Measurements from ENCODE around the gene RUFY4.

The RUFY4 gene

DNA sequence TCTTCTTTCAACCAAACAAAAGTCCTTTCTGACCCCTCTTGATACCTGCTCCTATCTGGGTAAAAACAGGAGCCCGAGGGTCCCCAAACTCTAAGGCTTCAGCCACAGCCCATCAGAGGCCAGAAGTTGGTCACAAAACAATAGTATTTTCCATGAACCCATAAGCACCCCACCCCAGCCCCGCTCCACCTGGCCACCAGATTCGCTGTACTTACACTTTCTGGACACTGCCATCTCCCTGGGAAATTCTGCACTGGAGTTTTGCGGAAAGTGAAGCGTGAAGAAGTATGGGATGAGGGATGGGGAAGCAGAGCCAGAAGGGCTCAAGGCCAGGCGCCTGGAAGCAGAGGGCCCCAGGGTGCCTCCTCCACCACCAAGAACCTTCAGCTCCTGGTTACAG lies 5.2 kb upstream of the RUFY4 start:
- DNase-seq, result no peak

DNA sequence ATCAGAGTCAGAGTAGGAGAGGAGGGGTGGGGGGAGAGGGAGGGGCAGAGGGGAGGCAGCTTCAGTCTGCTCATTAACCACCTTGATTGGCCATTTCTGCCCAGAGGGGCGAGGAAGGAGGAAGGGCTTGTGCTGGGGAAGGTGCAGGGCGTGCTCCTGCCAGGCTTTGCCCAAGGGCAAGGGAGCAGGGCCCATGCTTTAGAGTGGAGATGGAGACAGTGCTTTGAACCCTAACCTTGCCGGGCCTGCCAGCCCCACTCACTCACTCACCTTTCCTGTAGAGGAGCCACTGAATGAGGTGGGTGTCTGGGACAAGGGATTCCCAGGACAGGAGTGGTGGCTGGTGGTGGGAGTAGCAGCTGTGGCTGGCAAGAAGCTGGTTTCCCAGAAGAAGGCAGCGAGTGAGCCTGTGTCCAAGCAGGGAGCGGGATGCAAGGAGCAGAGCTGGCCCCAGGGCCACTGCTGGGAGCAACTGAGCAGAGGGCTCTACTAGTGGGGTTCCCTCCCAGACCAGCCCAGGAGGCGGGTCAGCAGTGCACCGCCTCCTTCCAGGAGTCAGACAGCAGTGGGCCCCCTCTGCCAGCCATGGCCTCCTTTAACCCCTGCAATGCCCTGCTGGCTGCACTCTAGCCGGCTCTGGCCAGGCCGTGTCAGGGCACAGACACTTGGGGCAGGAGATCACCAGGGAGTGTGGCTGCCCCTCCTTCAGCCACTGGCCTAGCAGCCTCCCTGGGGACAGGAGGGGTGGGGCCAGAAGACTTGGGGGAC lies 3.6 kb upstream of the RUFY4 start:
- DNase-seq, result no peak

DNA sequence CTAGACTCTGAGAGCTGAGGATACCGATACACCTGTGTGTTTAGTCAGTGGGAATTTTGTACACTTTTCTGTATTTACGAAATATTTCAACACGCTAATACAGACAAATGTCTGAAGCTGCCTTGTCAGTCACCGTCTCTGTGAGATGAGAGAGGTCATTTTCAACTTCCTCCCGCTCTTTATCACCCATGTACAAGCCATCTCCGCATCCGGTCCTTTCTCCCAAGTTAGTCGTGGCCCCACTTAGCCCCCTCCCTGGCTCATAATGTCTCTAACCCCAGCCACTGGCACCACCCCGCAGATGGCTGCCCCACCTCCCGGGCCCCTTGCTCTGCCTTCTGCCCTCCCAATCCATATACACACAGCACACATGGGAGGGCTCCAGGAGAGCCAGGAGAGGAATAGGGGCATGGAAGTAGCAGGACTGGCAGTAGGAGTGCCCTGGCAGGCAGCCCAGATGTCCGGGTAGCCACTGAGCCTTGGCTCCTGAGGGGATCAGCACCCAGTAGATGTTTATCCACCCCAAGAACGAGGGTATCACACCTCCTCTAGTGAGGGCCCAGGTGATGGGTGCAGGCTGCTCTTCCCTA lies 2.0 kb upstream of the RUFY4 start:
- no peak for DNase-seq

DNA sequence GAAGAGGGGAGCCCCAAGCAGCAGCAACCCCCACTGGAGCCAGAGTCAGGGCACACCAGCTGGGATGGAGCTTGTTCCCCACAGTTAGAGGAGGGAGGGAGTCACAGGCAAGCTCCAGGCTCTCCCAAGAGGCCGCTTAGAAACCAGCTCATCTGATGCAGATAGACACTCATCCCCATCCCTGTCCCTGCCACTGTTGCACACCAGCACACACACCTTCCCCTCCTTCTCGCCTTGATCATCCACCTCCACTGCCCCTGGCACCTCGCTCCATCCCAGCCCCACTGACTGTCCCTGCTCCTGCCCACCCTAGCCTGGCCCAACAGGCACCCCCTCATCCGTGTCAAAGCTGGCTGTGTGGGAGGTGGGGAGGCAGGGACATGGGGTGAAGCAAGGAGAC lies 1.5 kb upstream of the RUFY4 start:
- no peak for DNase-seq

DNA sequence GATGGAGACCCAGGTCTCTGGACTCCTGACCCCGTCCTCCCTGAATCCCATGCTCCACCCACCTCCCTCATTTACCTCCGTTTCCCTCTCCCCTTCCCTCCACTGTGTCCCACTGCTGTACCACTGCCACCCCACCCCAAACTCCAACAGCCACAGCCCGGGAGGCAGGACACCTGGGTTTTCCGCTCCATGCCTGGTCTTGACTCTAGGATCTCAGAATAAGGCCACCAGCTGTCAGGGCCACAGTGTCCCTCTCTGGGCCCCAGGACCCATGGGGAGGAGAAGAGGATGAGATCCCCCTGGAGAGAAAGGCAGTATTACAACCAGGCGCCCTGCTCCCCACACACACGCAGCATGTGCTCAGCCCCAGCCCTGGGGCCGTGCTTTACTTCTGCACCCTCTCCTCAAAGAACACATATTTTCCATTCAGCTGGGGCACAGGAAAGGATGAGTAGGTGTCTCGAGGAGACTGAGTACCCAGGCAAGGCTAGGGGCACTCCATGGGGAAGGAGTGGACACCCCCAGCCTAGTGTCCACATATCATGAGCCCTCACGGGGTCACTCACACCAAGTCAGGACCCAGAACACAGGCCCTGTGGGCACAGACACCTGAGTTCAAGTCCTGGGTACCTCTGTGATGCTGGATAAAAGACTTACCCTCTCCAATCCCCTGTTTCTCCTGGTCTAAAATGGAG lies 700 bp downstream of the RUFY4 start:
- no peak for DNase-seq

DNA sequence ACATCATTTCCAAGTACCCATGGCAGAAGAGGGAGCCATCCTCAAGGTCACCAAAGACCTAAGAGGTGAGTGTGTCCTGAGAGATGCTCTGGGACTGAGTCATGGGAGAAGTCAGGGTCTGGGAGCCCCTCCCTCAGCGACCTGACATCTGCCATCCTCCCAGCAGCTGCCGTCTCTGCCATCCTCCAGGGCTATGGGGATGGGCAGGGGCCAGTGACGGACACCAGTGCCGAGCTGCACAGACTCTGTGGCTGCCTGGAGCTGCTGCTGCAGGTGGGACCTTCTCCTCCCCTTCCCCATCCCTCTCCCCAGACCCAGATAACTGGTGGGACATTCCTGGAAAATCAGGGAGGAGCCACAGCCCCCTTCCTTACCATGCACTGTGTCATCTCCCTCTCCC lies 1.5 kb downstream of the RUFY4 start:
- no peak for DNase-seq

DNA sequence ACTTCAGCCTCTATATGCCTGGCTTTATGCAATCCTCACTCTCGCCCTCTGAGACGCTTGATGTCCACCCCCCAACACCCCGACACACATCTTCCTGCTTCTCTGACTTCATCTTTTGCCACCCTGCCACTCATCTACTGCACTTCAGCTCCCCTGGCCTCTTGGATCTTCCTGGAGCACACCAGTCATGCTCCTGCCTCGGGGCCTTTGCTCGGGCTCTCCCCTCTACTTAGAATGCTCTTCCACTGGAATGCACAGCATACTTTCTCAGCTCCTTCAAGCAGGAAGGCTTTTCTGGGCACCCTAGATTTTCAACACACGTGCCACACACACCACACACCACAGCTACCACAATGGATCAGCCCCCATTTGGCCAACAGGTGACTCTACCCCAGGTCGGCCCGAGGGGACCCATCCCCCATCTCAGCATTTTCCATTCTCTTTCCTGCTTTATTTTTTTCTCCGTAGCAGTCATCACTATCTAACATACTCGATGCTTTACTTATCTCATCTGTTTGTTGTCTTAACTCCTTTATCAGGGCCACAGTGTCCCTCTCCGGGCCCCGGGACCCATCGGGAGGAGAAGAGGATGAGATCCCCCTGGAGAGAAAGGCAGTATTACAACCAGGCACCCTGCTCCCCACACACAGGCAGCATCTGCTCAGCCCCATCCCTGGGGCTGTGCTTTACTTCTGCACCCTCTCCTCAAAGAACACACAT lies 2.3 kb downstream of the RUFY4 start:
- no peak for DNase-seq

DNA sequence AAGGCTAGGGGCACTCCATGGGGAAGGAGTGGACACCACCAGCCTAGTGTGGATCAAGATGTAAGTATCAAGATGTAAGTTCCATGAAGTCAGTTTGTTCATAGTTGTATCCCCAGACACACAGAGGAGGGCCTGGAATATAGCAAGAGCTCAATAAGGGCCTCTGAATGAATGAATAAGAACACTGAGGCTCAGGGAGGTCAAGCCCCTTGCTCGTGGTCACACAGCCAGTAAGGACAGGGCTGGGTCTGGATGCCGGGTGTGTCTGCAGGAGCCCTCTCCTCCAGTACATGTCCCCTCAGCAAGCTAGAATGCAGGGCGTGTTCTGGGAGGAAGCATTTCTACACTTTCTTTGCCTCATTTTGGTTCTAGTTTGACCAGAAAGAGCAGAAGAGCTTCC lies 2.9 kb downstream of the RUFY4 start:
- no peak for DNase-seq

DNA sequence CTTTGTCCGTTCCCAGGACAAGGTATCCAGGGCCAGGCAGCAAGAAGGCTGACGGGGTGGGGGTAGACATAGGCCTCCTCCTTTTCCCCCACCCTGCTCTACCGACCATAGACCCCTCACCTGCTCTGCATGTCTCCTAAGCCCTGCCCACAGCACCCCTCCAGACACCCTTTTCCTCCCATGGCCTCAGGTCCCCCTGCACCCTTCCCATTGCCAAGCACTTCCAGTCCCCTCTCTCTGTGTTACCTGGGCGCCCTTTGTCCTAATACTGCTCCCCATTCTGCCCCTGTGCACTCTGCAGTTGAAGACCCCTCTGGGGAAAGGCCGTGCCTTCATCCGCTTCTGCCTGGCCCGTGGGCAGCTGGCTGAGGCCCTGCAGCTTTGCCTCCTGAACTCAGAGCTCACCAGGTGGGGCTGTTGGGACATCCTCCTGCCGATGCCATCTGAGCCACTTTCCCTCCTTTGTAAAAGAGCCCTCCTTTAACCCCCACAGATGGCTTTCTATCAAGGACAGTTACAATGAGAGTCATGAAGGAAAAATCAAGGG lies 3.5 kb downstream of the RUFY4 start:
- no peak for DNase-seq

DNA sequence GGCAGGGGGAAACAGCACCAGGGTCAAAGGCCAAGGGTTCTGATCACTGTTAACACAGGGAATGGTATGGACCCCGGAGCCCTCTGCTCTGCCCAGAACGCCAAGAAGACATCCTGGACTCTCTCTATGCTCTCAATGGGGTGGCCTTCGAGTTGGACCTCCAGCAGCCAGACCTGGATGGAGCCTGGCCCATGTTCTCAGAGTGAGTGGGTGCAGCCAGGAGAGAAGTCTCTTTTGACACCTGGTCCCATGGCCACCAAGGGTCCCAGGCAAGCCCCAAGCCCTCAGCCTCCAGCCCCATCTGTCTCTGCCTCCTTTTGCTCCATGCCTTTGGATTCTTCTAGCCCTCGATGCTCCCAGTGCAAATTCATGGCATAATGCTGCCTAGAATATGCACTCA lies 4.1 kb downstream of the RUFY4 start:
- no peak for DNase-seq

DNA sequence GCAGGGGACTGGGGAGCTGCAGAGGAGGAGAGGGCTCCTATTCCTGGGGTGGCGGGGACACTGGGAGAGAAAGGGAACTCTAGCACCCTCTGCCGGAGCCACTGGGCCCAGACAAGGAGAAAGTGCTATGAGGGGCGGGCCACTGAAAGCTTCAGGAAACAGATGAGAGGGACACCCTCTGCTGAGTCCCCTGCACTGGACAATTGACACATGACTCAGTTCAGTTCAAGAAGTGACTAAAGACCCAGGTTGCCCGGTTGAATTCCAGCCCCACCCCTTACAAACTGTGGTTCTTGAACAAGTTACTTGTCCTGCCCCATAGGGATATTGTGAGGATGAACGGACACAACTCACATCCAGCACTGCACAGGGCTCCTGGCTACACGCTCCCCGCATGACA lies 5.0 kb downstream of the RUFY4 start:
- DNase-seq, result no peak

DNA sequence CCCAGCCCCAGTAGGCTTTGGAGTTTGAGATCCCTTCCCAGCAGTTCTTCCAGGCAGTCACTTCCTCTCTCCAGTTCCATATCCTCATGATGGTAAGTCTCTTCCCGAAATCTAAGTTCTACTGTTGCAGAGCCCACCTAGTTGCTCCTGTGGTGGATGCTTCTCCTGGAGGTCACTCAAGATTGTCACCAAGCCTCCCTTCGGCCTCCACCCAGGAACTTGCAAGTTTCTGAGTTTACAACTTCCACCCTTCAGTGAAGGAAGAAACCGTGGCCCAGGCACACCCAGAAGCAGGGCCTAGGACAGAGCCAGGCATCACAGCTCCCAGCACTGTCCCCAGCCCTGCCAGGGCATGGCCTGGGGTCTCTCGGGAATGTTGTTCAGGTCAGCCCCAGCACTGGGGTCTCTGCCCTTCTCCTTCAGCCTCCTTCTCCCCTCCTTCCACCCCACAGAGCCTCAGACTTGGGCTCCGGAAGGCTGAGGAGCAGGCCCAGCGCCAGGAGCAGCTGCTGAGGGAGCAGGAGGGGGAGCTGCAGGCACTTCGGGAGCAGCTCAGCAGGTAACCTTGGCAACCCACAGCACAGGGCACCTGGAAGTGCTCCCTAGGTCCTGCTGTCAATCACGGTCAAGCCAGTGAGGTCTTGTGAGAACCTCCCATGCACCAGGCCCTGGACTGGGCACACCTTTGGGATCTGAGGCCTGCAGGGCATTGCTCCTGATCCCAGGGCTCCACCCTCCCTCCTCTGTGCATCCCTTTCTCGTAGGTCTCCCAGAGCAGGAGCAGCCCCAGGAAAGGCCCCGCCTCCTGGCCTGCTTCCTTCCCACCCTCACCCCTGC lies 7.1 kb downstream of the RUFY4 start:
- no peak for DNase-seq

DNA sequence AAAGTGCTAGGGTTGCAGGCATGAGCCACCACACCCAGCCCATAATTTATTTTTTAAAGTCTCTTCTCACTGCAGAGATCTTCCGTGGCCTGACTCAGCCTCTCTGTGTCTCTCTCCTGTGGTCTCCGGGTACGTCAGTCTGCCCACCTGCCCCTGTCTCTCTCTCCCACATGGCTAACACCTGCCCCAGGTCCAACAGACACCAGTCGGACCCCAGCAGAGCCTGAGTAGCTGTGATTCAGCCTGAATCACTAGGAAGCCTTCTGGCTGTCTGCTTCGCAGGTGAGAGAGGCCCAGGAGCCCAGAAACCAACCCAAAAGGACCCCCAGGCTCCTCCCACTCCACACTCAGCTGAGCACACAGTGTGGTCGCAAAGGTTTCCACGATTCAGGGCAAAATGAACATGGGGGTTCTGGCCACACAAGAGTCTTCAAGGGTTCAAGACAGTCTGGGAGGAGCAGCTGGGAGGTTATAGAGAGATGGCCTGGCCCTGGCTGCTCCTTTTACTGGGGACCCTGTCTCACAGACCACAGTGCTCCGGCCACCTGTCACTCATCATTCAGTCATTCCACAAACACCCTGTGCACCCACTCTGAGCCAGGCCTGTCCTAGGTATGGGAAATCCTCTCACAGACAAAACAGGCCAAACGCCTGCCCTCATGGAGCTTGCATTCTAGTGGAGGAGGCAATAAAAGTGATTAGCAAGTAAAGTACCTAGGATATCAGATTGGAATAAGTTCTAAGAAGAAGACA lies 8.6 kb downstream of the RUFY4 start:
- DNase-seq, result no peak

DNA sequence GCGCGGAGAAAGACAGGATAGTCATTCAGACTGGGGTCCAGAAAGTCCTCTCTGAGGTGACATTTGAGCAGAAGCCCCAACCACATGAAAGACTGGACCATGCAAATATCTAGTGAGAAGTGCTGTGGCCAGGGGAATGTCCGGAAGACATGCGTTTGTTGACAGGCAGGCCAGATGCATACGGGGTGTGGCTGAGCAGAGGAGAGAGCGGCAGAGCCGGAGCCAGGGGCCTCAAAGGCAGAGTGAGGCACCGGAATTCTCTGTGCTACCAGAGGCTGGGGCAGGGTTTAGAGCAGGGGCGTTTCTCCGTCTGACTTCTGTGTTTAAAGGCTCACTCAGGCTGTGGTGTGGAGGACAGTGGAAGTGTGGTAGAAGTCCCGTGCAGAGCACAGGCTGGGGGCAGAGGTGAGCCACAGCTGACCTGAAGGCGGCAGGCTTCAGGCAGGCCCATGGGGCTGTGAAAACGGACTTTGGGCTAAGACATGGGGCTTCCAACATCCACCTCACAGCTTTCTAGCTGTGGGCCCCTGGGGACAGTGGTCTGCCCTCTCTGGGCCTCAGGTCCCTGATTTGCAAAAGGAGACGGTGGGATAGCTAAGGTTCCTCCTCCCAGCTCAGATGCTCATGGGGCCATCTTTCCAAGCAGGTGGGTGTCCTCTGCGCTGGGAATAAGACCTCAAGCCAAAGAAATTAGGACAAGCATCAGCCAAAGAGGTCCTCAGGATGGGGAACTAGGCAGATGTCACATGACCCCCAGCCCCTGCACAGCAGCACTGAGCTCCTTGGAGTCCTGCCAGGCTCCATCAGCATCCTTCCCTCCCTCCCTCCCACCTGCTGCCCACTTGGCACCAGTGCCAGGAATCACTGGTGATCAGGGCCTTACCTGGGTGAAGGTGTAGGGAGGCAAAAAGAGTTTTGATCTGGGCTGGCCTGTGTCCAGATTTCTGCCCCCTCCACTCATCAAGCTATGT lies 11.2 kb downstream of the RUFY4 start:
- no peak for DNase-seq

DNA sequence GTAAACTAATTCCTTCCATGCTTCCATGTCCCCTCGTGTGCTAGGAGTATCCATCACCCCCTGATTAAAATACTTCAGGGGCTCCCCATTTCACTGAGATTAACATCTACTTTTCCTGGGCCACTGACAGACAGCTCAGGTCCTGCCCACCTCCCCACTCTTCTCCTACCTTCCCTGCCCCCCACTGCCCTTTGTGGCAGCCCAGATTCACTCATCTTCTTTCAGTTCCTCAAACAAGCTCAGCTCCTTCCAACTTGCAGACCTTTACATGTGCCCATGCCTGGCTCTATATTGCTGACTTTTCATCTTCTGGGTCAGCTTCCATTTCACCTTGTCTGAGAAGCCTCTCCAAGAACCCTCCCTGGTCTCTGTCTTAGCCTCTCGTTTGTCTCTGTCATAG lies 12.0 kb downstream of the RUFY4 start:
- no peak for DNase-seq

DNA sequence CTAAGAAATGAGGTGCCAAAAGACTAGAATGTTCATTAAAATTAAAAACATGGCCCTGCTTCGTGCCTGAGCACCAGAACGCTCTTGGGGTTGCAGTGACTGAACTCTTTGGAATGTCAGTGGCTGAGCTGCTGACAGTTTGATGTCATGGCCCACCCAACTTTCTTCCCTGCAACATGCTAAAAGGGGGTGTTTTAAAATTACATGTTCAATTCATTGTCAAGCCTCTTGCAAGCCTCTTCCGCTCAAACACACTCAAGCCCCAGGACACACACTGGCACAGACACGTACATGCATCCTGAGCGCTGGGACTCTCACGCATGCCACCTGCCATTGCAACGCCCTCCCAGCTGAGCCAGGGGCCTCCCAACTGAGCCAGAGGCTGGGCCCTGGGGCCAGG lies 12.6 kb downstream of the RUFY4 start:
- DNase-seq, result no peak

DNA sequence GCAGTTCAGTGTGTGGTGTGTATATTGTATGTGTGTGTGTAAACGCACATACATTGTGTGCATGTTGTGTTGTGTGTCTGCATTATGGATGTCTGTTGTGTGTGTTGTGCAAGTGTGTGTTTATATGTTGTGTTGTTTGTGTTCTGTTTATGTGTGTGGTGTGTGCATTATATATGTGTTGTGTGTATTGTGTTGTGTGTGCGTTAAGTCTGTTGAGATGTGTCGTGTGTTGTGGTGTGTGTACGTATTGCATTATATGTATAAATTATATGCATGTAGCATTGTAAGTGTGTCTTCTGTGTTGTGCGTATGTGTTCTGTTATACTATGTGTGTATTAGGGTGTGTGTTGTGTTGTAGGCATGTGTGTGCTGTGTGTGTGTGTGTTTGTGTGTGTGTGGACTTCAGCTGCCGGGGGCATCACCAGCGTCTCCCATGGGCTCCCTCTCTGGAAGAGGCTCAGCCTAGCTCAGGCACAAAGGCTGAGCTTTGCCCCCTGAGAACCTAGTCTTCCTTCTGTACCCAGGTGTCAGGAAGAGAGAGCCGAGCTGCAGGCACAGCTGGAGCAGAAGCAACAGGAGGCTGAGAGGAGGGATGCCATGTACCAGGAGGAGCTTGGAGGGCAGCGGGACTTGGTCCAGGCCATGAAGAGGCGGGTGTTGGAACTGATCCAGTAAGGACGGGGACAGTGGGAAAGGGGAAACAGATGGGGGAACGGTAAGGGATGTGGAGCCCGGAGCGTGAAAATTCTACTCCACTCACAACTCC lies 13.7 kb downstream of the RUFY4 start:
- DNase-seq, result no peak

DNA sequence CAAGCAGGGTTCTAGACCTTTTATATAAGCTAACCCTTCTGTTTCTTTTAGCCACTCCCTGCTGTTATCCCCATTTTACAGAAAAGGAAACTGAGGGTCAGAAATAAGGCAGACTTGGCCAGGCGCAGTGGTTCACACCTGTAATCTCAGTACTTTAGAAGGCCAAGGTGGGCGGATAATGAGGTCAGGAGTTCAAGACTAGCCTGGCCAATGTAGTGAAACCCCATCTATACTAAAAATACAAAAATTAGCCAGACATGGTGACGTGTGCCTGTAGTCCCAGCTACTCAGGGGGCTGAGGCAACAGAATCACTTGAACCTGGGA lies 14.3 kb downstream of the RUFY4 start:
- no peak for DNase-seq

DNA sequence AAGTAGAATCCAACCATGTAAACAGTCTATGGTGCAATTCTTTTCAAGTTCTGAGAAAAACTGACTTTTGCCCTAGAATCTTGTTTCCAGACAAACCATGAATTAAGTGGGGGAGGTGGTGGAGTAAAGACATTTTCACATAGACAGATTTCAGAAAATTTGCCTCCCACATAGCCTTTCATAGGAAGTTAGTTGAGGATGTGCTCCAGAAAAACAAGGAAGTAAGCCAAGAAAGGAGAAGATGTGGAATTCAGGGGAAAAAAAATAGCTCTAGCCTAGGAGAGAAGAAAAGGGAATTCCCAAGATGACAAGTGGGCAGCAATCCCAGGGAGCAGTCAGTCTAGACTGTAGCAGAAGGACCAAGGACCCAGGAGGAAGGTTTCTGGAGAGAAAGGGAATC lies 17.4 kb downstream of the RUFY4 start:
- DNase-seq, result no peak

DNA sequence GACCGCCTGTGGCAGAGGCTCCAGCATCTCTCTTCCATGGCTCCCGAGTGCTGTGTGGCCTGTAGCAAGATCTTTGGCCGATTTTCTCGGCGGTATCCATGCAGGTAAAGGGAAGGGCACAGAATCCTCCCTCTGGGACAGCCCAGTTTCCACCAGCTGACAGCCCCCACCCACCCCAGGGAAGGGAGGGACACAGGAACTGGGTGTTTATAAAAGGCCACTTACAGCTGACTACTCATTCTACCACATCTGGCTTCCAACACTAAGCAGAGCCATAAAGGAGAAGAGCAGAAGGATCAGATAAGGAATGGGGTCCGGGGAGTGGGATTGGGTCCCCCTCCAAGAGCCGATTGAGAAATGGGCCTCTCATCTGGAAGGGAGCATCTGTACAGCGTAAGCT lies 20.2 kb downstream of the RUFY4 start:
- no peak for DNase-seq

Measured in cerebellar nuclear complex (tissue), 1 donor.